Neural crest cell (in vitro differentiated cells): Measurements from ENCODE around the gene TLE2. TPM values are rescaled to one million over a fixed set of nuclear protein-coding genes. Genes with fewer than 3 reads are reported as not detected.

ENCODE experiments used
- DNase-seq: peaks from one replicate; pipeline ENCODE4 v3.0.0; 2021; ENCODE audit warnings: low read depth, mixed read lengths, low spot score
- H3K27ac Mint-ChIP-seq: one replicate; pipeline ENCODE4 v1.8.0; 2021; ENCODE audit warnings: mild to moderate bottlenecking, mixed read lengths; ENCODE audit not compliant: unreplicated experiment
- H3K27me3 Mint-ChIP-seq: 2 replicates; pipeline ENCODE4 v1.8.0; 2021; ENCODE audit warnings: low read depth, mild to moderate bottlenecking, mixed read lengths
- H3K36me3 Mint-ChIP-seq: 2 replicates; pipeline ENCODE4 v1.8.0; 2021; ENCODE audit warnings: low read depth, mild to moderate bottlenecking, mixed read lengths
- H3K4me1 Mint-ChIP-seq: 2 replicates; pipeline ENCODE4 v1.8.0; 2021; ENCODE audit warnings: mixed read lengths
- H3K4me3 Mint-ChIP-seq: one replicate; pipeline ENCODE4 v1.8.0; 2021; ENCODE audit warnings: mild to moderate bottlenecking, mixed read lengths
- H3K9me3 Mint-ChIP-seq: 2 replicates; pipeline ENCODE4 v1.8.0; 2021; ENCODE audit warnings: mixed read lengths
- CTCF ChIP-seq: fragments of 200-600 bp; sonication (generic); conservative IDR thresholded peaks from 2 replicates; pipeline ENCODE4 v1.5.0; 2021; ENCODE audit warnings: antibody characterized with exemption, mild to moderate bottlenecking
- total RNA-seq: library from RNA; stranded (reverse); gene quantifications from 2 replicates; pipeline ENCODE4 v1.2.1, GENCODE V29; 2021

TLE2 gene
- total RNA-seq, 1 donor from 2014 or later: 1.4 TPM

DNA sequence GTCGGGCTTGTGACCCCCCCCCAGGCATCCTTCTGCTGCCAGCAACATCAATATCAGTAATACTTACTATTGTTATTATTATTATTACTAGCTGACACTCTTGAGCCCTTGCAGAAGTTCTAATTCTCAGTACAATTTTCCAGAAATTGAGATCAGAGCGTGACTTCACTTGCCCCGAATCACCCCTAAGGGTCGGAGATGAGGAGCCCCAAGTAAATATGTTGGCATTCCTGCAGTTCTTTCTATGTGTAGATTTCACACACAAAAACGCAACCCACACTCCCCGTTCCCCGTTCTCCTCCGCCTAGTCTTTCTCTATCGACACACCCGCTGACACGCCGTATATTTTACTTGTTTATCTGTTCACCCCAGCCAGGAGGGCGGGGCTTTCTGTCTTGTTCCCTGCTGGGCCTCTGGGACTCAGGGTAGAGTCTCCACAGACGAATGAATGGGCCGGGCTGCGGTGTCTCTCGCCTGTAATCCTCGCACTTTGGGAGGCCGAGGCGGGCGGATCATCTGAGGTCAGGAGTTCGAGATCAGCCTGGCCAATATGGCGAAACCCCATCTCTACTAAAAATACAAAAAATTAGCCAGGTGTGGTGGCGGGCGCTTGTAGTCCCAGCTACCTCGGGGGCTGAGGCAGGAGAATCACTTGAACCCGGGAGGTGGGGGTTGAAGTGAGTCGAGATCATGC is 18.6 kb upstream of the TLE2 start:
- H3K4me3 Mint-ChIP-seq: peak overlapping the region; percentile 79
- H3K27ac Mint-ChIP-seq: no peak overlapping the region
- H3K27me3 Mint-ChIP-seq: peaks cover 43% of the 10 kb centered on the region

GRCh38 chr19:3046698-3047495 is 17.8 kb upstream of the TLE2 start:
- Mint-ChIP-seq H3K27ac (no peak overlapping the region), H3K4me3 (peak overlapping the region; percentile 79), H3K27me3 (peaks cover 48% of the 10 kb centered on the region)

More for the DNA sequence above, 18.6 kb upstream of the TLE2 start:
- H3K4me1 Mint-ChIP-seq: peaks cover 17% of the 10 kb centered on the region
- H3K9me3 Mint-ChIP-seq: no peaks in the 10 kb centered on the region
- no peaks in the 10 kb centered on the region for H3K36me3 Mint-ChIP-seq
- TF ChIP-seq CTCF: no peak
- peak; percentile 49 for DNase-seq

DNA sequence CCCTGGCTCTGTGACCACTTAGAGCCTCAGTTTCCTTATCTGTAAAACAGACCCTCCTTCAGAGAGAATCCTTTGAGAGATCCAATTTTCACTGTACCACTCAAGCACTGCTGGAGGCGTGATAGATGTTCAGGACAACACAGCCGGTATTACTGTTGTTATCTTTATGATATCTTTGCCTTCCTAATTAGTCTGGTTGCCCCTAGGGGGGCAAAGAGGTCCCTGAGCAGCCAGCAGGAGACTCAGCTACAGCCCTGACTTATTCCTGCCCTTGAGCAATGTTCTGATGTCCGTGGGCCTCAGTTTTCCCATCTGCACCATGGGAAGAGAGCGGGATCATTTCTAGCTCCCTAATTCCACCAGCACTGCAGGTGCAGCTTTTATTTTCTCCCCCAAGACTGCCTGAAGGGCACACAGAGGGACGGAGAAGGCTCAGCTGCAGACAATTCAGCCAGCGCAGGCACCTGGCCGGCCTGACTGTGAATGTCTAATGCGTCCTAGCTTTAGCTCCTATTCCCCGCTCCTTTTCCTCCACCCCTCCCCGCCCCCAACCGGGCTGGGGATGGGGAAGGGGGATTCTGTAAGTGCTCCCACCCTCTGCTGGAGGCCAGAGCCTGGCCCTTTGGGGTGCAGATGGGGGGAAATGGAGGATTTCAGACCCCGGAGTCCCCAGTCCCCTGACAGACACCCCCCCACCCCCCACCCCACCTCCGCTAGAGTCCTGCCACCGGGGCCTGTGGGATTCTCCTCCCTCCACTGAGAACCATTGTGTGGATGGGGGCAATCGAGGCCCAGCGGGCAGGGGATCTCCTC is 17.0 kb upstream of the TLE2 start:
- no peak for TF ChIP-seq CTCF
- Mint-ChIP-seq H3K27ac (no peak overlapping the region), H3K9me3 (no peaks in the 10 kb centered on the region), H3K27me3 (peaks cover 53% of the 10 kb centered on the region), H3K4me3 (no peak overlapping the region), H3K4me1 (peaks cover 22% of the 10 kb centered on the region), H3K36me3 (no peaks in the 10 kb centered on the region)
- no peak for DNase-seq

More at GRCh38 chr19:3046698-3047495, 17.8 kb upstream of the TLE2 start:
- DNase-seq: no peak
- Mint-ChIP-seq H3K9me3 (no peaks in the 10 kb centered on the region), H3K4me1 (peaks cover 22% of the 10 kb centered on the region), H3K36me3 (no peaks in the 10 kb centered on the region)
- no peak for TF ChIP-seq CTCF

GRCh38 chr19:3045191-3045590 is 16.1 kb upstream of the TLE2 start:
- Mint-ChIP-seq H3K4me3 (no peak overlapping the region), H3K27ac (no peak overlapping the region), H3K4me1 (peaks cover 22% of the 10 kb centered on the region), H3K36me3 (no peaks in the 10 kb centered on the region), H3K9me3 (no peaks in the 10 kb centered on the region), H3K27me3 (peaks cover 61% of the 10 kb centered on the region)
- TF ChIP-seq CTCF: no peak
- DNase-seq: no peak

- H3K27me3 Mint-ChIP-seq: peaks cover 71% of the 10 kb centered on the region
- peak overlapping the region; percentile 36 for H3K4me3 Mint-ChIP-seq
- H3K36me3 Mint-ChIP-seq: no peaks in the 10 kb centered on the region
- no peaks in the 10 kb centered on the region for H3K9me3 Mint-ChIP-seq
- no peak for TF ChIP-seq CTCF
- no peak overlapping the region for H3K27ac Mint-ChIP-seq
- peaks cover 20% of the 10 kb centered on the region for H3K4me1 Mint-ChIP-seq
- DNase-seq: no peak
These were observed 13.7 kb upstream of the TLE2 start for GRCh38 chr19:3042621-3043267.
